Activated naive CD8-positive, alpha-beta T cell (primary cell): Measurements from ENCODE around the gene ASB15.
"Not testable (repeated sequence)": the region's sequence is repeated elsewhere in the genome, so short reads cannot be mapped to it uniquely, and the experiment has no call there.

Experiments used
- H3K27ac Mint-ChIP-seq: one replicate; pipeline ENCODE4 v1.8.0; 2021; ENCODE audit warnings: mixed read lengths
- H3K27me3 Mint-ChIP-seq: one replicate; pipeline ENCODE4 v1.8.0; 2021; ENCODE audit warnings: mixed read lengths
- H3K36me3 Mint-ChIP-seq: one replicate; pipeline ENCODE4 v1.8.0; 2021; ENCODE audit warnings: mixed read lengths
- H3K4me1 Mint-ChIP-seq: one replicate; pipeline ENCODE4 v1.8.0; 2021; ENCODE audit warnings: low read depth, mixed read lengths
- H3K4me3 Mint-ChIP-seq: one replicate; pipeline ENCODE4 v1.8.0; 2021; ENCODE audit warnings: mild to moderate bottlenecking, mixed read lengths
- H3K9me3 Mint-ChIP-seq: one replicate; pipeline ENCODE4 v1.8.0; 2021; ENCODE audit warnings: low read depth, mixed read lengths

Gene ASB15

DNA sequence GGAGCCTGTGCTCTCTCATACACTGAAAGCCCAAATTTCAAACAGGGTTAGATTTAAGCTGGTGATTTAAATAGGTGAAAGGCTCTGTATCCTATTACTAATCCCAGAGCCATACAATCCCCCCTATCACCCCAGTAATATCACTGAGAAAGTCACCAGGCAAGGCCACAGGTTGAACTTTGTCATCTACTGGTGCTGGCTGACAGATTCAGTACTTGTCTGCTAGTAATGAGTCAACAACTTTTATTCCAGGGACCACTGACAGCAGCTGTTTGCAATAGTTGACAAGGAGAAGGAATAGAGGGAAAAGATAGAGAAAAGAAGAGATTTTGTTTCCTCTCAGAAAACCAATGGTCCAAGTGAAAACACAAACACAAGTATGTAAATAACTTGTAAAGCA lies 10.4 kb downstream of the ASB15 start:
- Mint-ChIP-seq H3K4me3 (no peak overlapping the region), H3K27me3 (peaks cover 5% of the 10 kb centered on the region), H3K9me3 (no peaks in the 10 kb centered on the region), H3K36me3 (no peaks in the 10 kb centered on the region), H3K4me1 (no peaks in the 10 kb centered on the region), H3K27ac (no peak overlapping the region)

DNA sequence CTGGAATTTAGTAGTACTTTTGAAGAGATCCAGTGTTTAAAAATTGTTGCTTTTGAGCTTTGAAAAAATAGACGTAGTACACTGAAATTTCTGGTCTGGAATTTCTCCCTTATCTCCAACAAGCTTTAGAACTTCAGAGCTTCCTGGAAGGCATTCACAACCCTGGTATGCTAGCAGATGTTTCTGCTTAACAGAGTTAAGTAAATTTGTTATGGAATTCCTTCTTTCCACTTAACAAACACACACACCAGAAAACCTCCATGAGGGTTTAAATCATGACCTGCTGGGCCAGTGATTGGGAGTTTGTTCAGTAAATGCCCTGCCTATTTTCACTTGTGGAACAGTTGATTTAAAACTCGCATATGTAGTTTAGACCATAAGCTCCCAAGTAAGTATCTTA lies 13.7 kb downstream of the ASB15 start:
- no peaks in the 10 kb centered on the region for H3K36me3 Mint-ChIP-seq
- no peak overlapping the region for H3K27ac Mint-ChIP-seq
- peaks cover 12% of the 10 kb centered on the region for H3K27me3 Mint-ChIP-seq
- no peak overlapping the region for H3K4me3 Mint-ChIP-seq
- no peaks in the 10 kb centered on the region for H3K4me1 Mint-ChIP-seq
- H3K9me3 Mint-ChIP-seq: no peaks in the 10 kb centered on the region

DNA sequence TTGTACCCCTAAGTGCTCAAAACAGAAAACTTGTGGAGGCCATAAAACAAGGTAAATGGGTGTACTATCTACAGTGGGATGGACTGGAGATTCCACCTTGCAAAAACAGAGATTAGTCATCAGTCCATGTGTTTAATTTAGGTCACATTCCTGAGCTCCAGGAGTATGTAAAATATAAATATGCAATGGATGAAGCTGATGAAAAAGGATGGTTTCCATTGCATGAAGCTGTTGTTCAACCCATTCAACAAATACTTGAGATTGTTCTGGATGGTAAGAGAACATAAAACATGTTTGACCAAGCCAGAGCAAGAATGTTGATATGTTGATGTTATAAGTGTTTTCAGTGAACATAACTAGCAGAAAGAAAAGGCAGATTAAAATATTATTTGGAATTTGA lies 14.6 kb downstream of the ASB15 start:
- no peaks in the 10 kb centered on the region for H3K9me3 Mint-ChIP-seq
- no peaks in the 10 kb centered on the region for H3K36me3 Mint-ChIP-seq
- no peaks in the 10 kb centered on the region for H3K4me1 Mint-ChIP-seq
- no peak overlapping the region for H3K27ac Mint-ChIP-seq
- H3K27me3 Mint-ChIP-seq: peaks cover 12% of the 10 kb centered on the region
- no peak overlapping the region for H3K4me3 Mint-ChIP-seq

DNA sequence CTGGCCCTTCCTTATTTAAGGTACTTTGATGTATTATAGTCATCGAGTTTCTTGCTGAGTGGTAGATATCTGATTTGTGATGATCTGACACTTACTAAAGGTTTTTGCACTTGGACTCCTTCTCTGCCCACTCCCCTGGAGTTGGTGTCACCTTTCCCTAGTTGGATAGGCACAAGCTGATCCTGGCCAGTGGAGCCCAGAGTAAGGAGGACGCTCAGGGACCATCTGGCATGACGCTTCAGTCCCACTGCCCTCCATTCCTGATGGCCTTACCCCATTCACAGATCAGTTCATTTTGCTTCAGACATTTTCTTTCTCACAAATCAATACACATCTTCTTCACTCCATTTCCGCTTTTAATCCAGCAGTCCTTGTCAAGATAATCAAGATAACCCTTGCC lies 20.1 kb downstream of the ASB15 start:
- Mint-ChIP-seq H3K27me3 (peaks cover 7% of the 10 kb centered on the region), H3K4me1 (no peaks in the 10 kb centered on the region)

DNA sequence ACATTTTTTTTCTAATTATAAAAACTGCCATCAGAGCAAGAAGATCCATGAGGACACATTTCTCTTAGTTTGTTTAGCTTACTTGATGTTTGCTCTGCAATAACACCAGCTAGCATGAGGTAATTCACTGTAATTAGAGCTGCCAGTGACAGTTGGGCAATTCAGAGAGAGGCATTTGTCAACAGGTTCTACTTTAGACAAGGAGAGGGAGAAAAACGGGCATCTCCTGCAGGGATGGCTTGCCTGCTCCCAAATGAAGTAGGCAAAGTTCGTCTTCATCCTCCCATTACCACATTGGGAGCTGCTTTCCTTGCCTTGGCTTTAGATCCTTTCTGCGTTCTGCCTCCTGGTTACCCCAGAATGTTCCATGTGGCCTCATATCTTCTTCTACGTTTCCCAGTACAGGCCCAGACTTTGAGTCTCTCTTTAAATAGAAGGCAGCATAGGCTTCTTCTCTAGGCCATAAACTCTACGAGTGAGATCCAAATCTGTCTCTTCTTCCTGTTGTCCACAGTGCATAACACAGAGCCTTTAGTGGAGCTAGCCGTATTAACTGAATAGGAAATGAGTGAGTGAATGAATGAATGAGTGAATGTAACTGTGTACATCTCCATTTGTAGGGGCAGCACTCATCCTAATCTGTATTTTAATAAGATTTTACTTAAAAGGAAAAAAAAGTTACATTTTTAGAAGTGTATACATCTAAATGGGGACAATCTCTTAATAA lies 21.2 kb downstream of the ASB15 start:
- Mint-ChIP-seq H3K9me3 (no peaks in the 10 kb centered on the region), H3K4me3 (no peak overlapping the region), H3K27me3 (peaks cover 7% of the 10 kb centered on the region), H3K27ac (no peak overlapping the region), H3K4me1 (no peaks in the 10 kb centered on the region), H3K36me3 (no peaks in the 10 kb centered on the region)

More for the DNA sequence above, 20.1 kb downstream of the ASB15 start:
- H3K36me3 Mint-ChIP-seq: no peaks in the 10 kb centered on the region
- no peak overlapping the region for H3K4me3 Mint-ChIP-seq
- no peaks in the 10 kb centered on the region for H3K9me3 Mint-ChIP-seq
- H3K27ac Mint-ChIP-seq: no peak overlapping the region

DNA sequence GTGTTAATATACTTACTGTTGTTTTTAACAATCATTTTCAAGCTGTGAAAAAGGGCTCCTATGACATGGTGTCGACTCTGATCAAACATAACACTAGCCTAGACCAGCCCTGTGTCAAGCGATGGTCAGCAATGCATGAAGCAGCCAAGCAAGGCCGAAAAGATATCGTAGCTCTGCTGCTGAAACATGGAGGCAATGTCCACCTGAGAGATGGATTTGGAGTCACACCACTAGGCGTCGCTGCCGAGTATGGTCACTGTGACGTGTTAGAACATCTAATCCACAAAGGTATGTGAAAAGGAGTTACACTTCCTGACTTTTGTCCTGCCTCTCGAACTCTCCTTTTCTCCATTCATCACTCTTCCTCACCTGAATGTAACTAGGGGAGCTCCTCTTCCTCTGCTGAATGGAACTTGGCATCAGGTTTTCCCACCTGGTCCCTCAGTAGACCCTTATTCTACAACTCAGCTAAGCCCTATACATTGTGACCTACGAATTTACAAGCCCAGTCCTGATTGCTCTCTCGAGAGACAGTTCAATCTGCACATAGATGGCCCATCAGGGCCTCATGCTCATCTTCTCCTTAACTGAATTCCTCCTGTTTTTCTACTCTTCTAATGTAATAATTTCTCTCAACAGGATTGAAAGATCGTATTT lies 23.0 kb downstream of the ASB15 start:
- no peak overlapping the region for H3K27ac Mint-ChIP-seq
- peaks cover 6% of the 10 kb centered on the region for H3K27me3 Mint-ChIP-seq
- no peaks in the 10 kb centered on the region for H3K4me1 Mint-ChIP-seq
- H3K9me3 Mint-ChIP-seq: no peaks in the 10 kb centered on the region
- no peaks in the 10 kb centered on the region for H3K36me3 Mint-ChIP-seq
- H3K4me3 Mint-ChIP-seq: no peak overlapping the region

DNA sequence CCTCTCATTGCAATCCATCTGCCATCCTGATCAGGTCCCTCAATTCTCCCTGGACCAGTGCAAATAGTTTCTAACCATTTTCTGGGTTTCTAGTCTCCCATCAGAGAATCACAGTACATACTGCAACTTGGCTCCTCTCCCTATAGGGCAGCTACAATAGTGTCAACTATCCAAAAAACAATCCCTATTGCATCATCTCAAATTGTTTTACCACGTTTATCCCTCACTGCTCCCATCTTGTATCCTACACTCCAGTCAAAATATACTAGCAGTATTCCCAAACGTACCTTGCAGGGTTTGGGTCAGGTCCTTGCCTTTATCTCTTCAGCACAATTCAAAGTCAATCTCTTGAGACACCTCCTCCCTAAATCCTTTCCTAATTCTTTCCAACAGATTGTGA lies 23.6 kb downstream of the ASB15 start:
- peaks cover 5% of the 10 kb centered on the region for H3K27me3 Mint-ChIP-seq

DNA sequence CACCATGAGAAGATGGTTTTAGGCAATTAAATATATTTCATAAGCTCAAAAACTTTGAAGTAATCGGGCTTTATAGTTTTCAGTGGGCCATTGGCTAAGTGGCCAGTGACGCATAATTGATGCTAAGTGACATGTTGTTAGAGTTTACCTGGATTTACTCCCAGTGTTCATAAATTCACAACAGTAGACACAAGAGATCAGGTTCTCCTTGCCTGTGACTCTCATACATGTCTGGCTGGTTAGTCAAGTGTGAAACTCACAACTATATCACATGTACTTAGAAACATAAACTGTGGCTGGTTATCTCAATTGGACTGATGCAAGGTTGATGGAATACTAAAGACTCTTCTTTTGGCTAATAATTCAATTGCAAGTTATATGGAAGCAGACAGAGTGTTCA lies 26.2 kb downstream of the ASB15 start:
- H3K4me1 Mint-ChIP-seq: no peaks in the 10 kb centered on the region
- no peaks in the 10 kb centered on the region for H3K9me3 Mint-ChIP-seq
- peaks cover 10% of the 10 kb centered on the region for H3K27me3 Mint-ChIP-seq
- H3K4me3 Mint-ChIP-seq: no peak overlapping the region
- H3K36me3 Mint-ChIP-seq: no peaks in the 10 kb centered on the region
- H3K27ac Mint-ChIP-seq: no peak overlapping the region

More for the DNA sequence above, 23.6 kb downstream of the ASB15 start:
- Mint-ChIP-seq H3K27ac (no peak overlapping the region), H3K4me3 (no peak overlapping the region), H3K4me1 (no peaks in the 10 kb centered on the region), H3K9me3 (no peaks in the 10 kb centered on the region), H3K36me3 (no peaks in the 10 kb centered on the region)

DNA sequence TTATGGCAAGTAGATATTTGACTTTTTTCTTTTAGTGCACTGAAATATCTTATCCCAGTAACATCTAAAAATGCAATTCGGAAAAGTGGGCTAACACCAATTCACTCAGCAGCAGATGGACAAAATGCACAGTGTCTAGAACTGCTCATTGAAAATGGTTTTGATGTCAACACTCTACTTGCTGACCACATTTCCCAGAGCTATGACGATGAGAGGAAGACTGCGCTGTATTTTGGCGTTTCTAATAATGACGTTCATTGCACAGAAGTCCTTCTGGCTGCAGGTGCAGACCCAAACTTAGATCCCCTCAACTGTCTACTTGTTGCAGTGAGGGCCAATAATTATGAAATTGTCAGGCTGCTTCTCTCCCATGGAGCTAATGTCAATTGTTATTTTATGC lies 27.2 kb downstream of the ASB15 start:
- Mint-ChIP-seq H3K27me3 (peaks cover 11% of the 10 kb centered on the region), H3K27ac (no peak overlapping the region), H3K4me1 (no peaks in the 10 kb centered on the region), H3K9me3 (no peaks in the 10 kb centered on the region), H3K4me3 (no peak overlapping the region), H3K36me3 (no peaks in the 10 kb centered on the region)

DNA sequence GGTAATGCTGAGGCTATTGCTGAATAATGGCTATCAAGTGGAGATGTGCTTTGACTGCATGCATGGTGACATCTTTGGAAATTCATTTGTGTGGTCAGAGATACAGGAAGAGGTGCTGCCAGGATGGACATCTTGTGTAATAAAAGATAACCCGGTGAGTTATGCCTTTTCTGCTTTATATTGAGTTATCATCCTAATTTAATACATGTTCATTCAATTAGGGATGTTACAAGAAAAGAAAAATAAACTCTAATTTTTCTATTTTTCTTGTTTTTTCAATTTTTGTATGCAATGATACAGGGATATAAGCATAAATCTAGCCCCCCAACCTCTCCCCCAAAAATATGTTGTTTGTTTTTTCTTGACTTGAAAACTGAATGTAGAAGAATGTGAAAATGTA lies 27.7 kb downstream of the ASB15 start:
- no peaks in the 10 kb centered on the region for H3K36me3 Mint-ChIP-seq
- H3K9me3 Mint-ChIP-seq: no peaks in the 10 kb centered on the region
- no peaks in the 10 kb centered on the region for H3K4me1 Mint-ChIP-seq
- H3K27ac Mint-ChIP-seq: no peak overlapping the region
- peaks cover 14% of the 10 kb centered on the region for H3K27me3 Mint-ChIP-seq
- H3K4me3 Mint-ChIP-seq: no peak overlapping the region

DNA sequence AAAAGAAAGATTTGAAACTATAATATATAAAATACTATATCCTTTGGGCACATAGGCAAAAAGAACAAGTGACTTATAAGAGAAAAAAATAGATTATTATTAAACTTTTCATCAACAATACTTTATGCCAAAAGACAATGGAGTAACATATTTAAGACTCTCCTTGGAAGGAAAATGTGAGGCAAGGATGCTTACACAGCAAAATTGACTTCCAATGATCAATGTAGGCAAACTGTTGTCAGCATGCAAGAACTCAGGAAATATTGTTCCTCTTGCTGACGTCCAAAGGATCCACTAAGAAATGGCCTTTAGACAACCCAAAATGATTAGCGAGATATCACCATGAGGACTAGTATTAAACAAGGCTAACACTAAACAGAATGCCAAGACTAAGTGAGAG lies 31.2 kb downstream of the ASB15 start:
- H3K4me1 Mint-ChIP-seq: no peaks in the 10 kb centered on the region
- no peak overlapping the region for H3K27ac Mint-ChIP-seq
- H3K4me3 Mint-ChIP-seq: no peak overlapping the region
- H3K27me3 Mint-ChIP-seq: peaks cover 20% of the 10 kb centered on the region
- H3K9me3 Mint-ChIP-seq: no peaks in the 10 kb centered on the region
- H3K36me3 Mint-ChIP-seq: no peaks in the 10 kb centered on the region

DNA sequence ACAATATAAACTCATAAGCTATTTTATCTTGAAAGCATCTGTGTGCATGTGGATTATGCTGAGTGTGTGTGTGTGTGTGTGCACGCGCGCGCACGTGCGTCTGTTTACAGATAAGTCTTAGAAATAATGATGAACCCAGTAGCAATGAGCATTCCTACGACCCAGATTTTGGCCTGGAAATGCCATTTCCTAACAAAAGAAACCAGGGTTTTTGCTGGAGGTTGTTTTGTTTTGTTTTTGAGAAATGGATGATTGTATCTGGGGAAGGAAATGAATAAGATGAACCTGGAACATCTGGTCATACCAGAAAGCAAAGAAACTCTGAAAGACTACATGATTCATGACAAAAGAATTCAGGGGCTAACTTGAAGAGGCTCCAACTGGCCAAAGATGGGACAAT lies 31.9 kb downstream of the ASB15 start:
- Mint-ChIP-seq H3K9me3 (no peaks in the 10 kb centered on the region), H3K4me1 (no peaks in the 10 kb centered on the region), H3K4me3 (no peak overlapping the region)

DNA sequence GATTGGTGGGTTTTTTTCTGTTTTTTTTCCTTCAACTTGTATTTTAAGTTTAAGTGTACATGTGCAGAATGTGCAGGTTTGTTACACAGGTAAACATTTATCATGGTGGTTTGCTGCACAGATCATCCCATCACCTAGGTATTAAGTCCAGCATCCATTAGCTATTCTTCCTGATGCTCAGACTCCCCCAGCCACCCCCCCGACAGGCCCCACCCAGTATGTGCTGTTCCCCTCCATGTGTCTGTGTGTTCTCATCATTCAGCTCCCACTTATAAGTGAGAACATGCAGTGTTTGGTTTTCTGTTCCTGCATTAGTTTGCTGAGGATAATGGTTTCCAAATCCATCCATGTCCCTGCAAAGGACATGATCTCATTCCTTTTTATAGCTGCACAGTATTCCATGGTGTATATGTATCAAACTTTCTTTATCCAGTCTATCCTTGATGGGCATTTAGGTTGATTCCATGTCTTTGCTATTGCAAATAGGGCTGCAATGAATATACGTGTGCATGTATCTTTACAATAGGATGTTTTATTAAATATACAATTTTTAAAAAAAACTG lies 32.5 kb downstream of the ASB15 start:
- not testable (repeated sequence) for H3K4me3 Mint-ChIP-seq, H3K27ac Mint-ChIP-seq, H3K9me3 Mint-ChIP-seq, H3K36me3 Mint-ChIP-seq, H3K4me1 Mint-ChIP-seq
- peaks cover 21% of the 10 kb centered on the region for H3K27me3 Mint-ChIP-seq

More for the DNA sequence above, 31.9 kb downstream of the ASB15 start:
- no peaks in the 10 kb centered on the region for H3K36me3 Mint-ChIP-seq
- peaks cover 21% of the 10 kb centered on the region for H3K27me3 Mint-ChIP-seq
- H3K27ac Mint-ChIP-seq: no peak overlapping the region

DNA sequence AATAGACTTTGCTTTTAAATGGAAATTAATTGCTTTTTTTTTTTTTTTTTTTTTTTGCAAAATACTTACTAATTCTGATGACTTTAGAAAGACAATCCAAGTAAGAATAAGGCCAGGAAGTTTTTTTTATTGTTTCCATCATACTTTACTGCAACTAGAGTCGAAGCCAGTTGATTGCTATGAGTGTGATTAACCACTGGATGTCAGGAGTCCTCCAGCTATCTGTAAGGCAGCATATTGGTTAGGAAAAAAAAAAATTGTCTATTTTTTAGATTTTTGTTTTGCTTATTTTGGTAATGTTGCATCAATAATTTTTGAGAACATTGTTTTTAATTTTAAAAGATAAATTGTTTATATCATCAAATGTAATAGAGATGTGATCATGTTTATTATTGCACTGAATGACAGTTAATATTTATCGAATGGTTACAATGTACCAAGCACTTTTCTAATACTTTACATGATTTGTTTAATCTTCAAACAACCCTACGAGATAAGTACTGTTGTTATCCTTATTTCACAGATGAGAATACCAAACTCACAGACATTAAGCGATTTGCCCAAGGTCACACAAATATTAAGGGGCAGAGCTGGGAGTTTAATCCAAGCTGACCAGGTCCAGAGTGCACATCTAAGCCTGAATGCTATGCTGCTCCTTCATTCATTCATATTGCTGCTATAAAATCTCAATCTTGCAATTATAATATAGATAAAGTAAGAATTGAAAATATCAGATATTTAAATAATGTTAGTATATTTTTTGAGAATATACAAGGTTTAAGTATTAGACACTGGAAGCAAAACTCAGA lies 34.1 kb downstream of the ASB15 start:
- H3K4me1 Mint-ChIP-seq: no peaks in the 10 kb centered on the region
- no peaks in the 10 kb centered on the region for H3K36me3 Mint-ChIP-seq
- no peak overlapping the region for H3K4me3 Mint-ChIP-seq
- peaks cover 23% of the 10 kb centered on the region for H3K27me3 Mint-ChIP-seq
- no peaks in the 10 kb centered on the region for H3K9me3 Mint-ChIP-seq
- no peak overlapping the region for H3K27ac Mint-ChIP-seq

DNA sequence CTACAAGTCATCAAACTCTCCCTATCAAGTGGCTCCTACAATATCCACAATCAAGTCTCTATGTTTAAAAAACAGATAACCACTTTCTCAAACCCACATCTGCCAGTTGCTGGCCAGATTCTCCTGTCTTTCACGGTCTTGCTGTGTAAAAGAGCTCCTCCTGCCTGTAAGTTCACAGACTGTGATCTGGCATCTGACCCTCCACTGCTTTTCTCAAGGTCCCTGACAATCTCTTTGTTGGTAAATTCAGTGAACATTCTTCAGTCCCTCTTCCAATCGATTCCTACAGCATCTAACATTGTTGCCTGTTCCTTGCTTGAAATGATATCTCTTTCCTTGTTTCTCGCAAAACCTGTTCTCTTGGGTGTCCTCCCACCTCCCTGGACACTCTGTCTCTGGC lies 35.6 kb downstream of the ASB15 start:
- H3K27ac Mint-ChIP-seq: no peak overlapping the region
- H3K4me3 Mint-ChIP-seq: no peak overlapping the region
- H3K4me1 Mint-ChIP-seq: no peaks in the 10 kb centered on the region
- H3K27me3 Mint-ChIP-seq: peaks cover 21% of the 10 kb centered on the region
- H3K36me3 Mint-ChIP-seq: no peaks in the 10 kb centered on the region
- H3K9me3 Mint-ChIP-seq: no peaks in the 10 kb centered on the region
